OCI-LY1 (cell line): ENCODE measurements around the gene EML2.

Experiments
- H2AFZ ChIP-seq: fragments of 200-600 bp; sonication (generic), shearing (Covaris generic); 2 replicates; pipeline ENCODE4 v1.6.0; 2014; ENCODE audit warnings: antibody characterized with exemption, mild to moderate bottlenecking, low read length
- H3F3A ChIP-seq: fragments of 200-600 bp; sonication (generic), shearing (Covaris generic); 2 replicates; pipeline ENCODE4 v1.6.0; 2014; ENCODE audit warnings: mild to moderate bottlenecking, antibody characterized with exemption, low read length, moderate library complexity; ENCODE audit not compliant: insufficient read depth
- H3K27ac ChIP-seq: fragments of 200-600 bp; sonication (generic); 2 replicates; pipeline ENCODE4 v1.5.1; 2014; ENCODE audit warnings: low read length, mixed run types, mild to moderate bottlenecking, low read depth; ENCODE audit not compliant: poor library complexity, severe bottlenecking
- H3K27me3 ChIP-seq: fragments of 200-600 bp; sonication (generic); 2 replicates; pipeline ENCODE4 v1.6.0; 2014; ENCODE audit warnings: antibody characterized with exemption, mild to moderate bottlenecking, low read length, moderate library complexity; ENCODE audit not compliant: insufficient read depth
- H3K36me3 ChIP-seq: fragments of 200-600 bp; sonication (generic); 2 replicates; pipeline ENCODE4 v1.6.1; 2014; ENCODE audit warnings: mild to moderate bottlenecking, antibody characterized with exemption, low read length, moderate library complexity, mixed read lengths; ENCODE audit not compliant: insufficient read depth
- H3K4me1 ChIP-seq: fragments of 200-600 bp; sonication (generic); 2 replicates; pipeline ENCODE4 v1.5.1; 2014; ENCODE audit warnings: mild to moderate bottlenecking, low read length, moderate library complexity; ENCODE audit not compliant: insufficient read depth, severe bottlenecking
- H3K4me2 ChIP-seq: fragments of 200-600 bp; sonication (generic), shearing (Covaris generic); 2 replicates; pipeline ENCODE4 v1.6.1; 2014; ENCODE audit warnings: low read length
- H3K4me3 ChIP-seq: fragments of 200-600 bp; sonication (generic); 2 replicates; pipeline ENCODE4 v1.5.1; 2014; ENCODE audit warnings: low read length, low read depth, mild to moderate bottlenecking, mixed read lengths; ENCODE audit not compliant: poor library complexity, severe bottlenecking
- H3K79me2 ChIP-seq: fragments of 200-600 bp; shearing (Covaris generic); 2 replicates; pipeline ENCODE4 v1.6.1; 2016; ENCODE audit warnings: mixed run types, low read length, mixed read lengths; ENCODE audit not compliant: insufficient read depth
- H3K9ac ChIP-seq: fragments of 200-600 bp; sonication (generic), shearing (Covaris generic); 2 replicates; pipeline ENCODE4 v1.6.1; 2014; ENCODE audit warnings: mild to moderate bottlenecking, low read length, mixed read lengths
- H3K9me2 ChIP-seq: fragments of 200-600 bp; sonication (generic), shearing (Covaris generic); 2 replicates; pipeline ENCODE4 v1.6.1; 2014; ENCODE audit warnings: low read depth, mild to moderate bottlenecking, low read length, mixed read lengths
- H3K9me3 ChIP-seq: fragments of 200-600 bp; shearing (Covaris generic); 2 replicates; pipeline ENCODE4 v1.6.1; 2014; ENCODE audit warnings: low read length, mixed read lengths
- H4K20me1 ChIP-seq: fragments of 200-600 bp; sonication (generic), shearing (Covaris generic); 2 replicates; pipeline ENCODE4 v1.6.0; 2016; ENCODE audit warnings: mild to moderate bottlenecking, low read length; ENCODE audit not compliant: insufficient read depth
- CTCF ChIP-seq: fragments of 200-600 bp; sonication (generic), shearing (Covaris generic); IDR thresholded peaks from 2 replicates; pipeline ENCODE4 v1.5.1; 2017; ENCODE audit warnings: mild to moderate bottlenecking, antibody characterized with exemption, low read length, moderate library complexity, mixed read lengths
- EZH2 ChIP-seq: fragments of 200-600 bp; sonication (generic), shearing (Covaris generic); IDR thresholded peaks from 2 replicates; pipeline ENCODE4 v1.8.0; 2017; ENCODE audit warnings: borderline replicate concordance, mixed run types, mild to moderate bottlenecking, antibody characterized with exemption, low read length, moderate library complexity, mixed read lengths

The EML2 gene

DNA sequence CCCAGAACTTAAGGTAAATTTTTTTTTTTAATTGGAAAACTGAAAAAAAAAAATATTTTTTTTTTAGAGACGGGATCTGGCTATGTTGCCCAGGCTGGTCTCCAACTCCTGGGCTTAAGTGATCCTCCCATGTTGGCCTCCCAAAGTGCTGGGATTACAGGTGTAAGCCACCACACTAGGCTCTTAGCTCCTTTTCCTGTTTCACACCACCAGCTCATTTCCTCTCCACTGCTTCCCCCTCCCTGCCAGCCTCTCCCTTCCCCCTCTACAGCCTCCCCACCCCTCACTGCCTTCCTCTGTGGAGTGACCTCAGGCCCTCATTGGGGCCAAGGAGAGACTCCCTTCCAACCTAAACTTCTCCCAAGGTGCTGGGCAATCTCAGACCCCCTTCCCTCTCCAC lies 24.6 kb upstream of the EML2 start:
- TF ChIP-seq CTCF (no peak), EZH2 (no peak)
- Histone ChIP-seq H2AFZ (no peak overlapping the region), H3K9me3 (no peaks in the 10 kb centered on the region), H3K9me2 (no peaks in the 10 kb centered on the region), H3K4me3 (no peak overlapping the region), H3K27me3 (no peaks in the 10 kb centered on the region), H3K79me2 (no peaks in the 10 kb centered on the region), H3K9ac (no peak overlapping the region), H3K27ac (no peak overlapping the region), H3K4me1 (peaks cover 16% of the 10 kb centered on the region), H3K4me2 (no peak overlapping the region), H3K36me3 (no peaks in the 10 kb centered on the region), H4K20me1 (no peaks in the 10 kb centered on the region), H3F3A (no peaks in the 10 kb centered on the region)

GRCh38 chr19:45660636-45661035 lies 21.4 kb upstream of the EML2 start:
- Histone ChIP-seq H3K9me3 (no peaks in the 10 kb centered on the region), H2AFZ (no peak overlapping the region), H4K20me1 (no peaks in the 10 kb centered on the region), H3K27ac (no peak overlapping the region), H3K9ac (no peak overlapping the region), H3F3A (no peaks in the 10 kb centered on the region), H3K36me3 (no peaks in the 10 kb centered on the region), H3K79me2 (no peaks in the 10 kb centered on the region), H3K4me3 (no peak overlapping the region), H3K4me1 (no peaks in the 10 kb centered on the region), H3K27me3 (no peaks in the 10 kb centered on the region), H3K4me2 (no peak overlapping the region), H3K9me2 (no peaks in the 10 kb centered on the region)
- no peak for TF ChIP-seq EZH2
- no peak for TF ChIP-seq CTCF

DNA sequence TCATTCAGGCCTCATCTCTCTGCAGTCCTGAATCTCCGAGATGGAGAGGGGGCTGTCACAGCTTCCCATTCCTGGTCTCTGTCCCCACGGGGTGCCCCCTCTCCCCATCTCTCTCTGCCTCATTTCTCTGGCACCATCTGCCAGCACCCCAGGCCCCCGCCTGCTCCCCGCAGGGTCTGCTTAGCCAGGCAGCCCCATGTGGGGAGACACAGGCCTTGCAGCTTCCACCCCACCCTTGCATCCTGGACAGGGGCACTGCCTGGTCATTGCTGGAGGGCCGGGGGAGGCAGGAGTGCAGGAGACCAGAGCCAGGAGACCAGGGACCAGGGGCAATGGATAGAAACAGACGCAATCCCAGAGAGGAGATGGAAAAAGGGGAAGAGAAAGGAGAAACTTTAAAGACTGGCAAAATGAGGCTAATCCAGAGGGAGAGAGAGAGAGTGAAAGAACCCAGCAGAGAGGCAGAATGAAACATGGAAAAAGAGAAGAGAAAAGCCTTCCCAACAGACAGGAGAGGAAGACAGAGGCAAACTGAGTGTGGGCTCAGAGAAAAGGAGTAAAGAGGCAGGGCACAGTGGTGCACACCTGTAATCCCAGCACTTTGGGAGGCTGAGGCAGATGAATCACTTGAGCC lies 20.0 kb upstream of the EML2 start:
- H3K4me1 ChIP-seq = no peaks in the 10 kb centered on the region
- no peak overlapping the region for H3K4me3 ChIP-seq
- no peaks in the 10 kb centered on the region for H3K27me3 ChIP-seq
- H2AFZ ChIP-seq = no peak overlapping the region
- no peaks in the 10 kb centered on the region for H3K79me2 ChIP-seq
- H4K20me1 ChIP-seq = no peaks in the 10 kb centered on the region
- no peak overlapping the region for H3K9ac ChIP-seq
- H3K36me3 ChIP-seq = no peaks in the 10 kb centered on the region
- no peaks in the 10 kb centered on the region for H3K9me2 ChIP-seq
- H3K27ac ChIP-seq = no peak overlapping the region
- no peaks in the 10 kb centered on the region for H3F3A ChIP-seq
- no peak for TF ChIP-seq EZH2
- TF ChIP-seq CTCF = no peak
- H3K9me3 ChIP-seq = no peaks in the 10 kb centered on the region
- H3K4me2 ChIP-seq = no peak overlapping the region
